GM12865 (cell line): ENCODE results near the gene BST1.

Experiments
- DNase-seq: peaks from one replicate; pipeline ENCODE4 v3.0.0; 2010; ENCODE audit warnings: low read depth
- H3K4me3 ChIP-seq: 2 replicates; pipeline ENCODE4 v1.5.1; 2011; ENCODE audit warnings: mild to moderate bottlenecking, low read depth, low read length, control low read depth
- TF ChIP-seq, protein P1 (sequence below): IDR thresholded peaks from 2 replicates; pipeline ENCODE4 v1.5.1; 2011; ENCODE audit warnings: low read length, control low read depth, low read depth, inconsistent platforms; ENCODE audit not compliant: insufficient read depth; ENCODE audit errors: missing control alignments

The BST1 gene

DNA sequence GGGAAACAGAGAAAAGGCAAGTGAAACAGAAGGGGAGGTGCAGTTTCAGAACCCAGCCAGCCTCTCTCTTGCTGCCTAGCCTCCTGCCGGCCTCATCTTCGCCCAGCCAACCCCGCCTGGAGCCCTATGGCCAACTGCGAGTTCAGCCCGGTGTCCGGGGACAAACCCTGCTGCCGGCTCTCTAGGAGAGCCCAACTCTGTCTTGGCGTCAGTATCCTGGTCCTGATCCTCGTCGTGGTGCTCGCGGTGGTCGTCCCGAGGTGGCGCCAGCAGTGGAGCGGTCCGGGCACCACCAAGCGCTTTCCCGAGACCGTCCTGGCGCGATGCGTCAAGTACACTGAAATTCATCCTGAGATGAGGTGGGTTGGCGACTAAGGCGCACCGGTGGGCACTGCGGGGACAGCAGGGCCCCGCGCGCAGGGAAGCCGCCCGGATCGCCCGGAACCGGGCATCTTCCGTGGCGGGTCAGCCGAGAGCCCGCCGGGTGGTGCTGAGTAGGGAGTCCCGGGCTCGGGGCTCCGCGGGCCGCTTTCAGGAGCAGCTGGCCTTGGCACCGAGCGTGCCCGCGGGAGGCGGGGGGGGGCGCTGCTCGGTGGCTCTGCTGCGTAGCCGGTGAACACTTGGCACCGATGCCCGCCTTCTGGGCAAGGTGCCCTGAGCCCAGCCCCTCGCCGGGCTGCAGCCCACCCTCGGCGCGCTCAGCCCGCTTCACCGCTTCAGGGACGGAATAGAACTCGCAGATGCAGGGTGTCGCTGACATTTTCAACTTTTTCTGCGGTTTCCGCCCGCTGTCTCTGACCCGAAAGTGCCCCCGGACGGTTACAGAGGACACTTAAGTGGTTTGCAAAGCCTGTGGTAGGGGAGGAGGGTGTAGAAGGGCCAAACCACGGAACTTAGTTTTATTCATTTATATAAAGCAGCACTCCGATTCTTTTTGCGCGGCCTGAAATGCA is 75.7 kb downstream of the BST1 start, which contains the start of gene CD38:
Gene CD38, plus strand, starts transcription at position 40 of the 953 bp plus-strand sequence. Its CDS starts 87 bp downstream, at position 127.
- TF ChIP-seq, protein P1, sequence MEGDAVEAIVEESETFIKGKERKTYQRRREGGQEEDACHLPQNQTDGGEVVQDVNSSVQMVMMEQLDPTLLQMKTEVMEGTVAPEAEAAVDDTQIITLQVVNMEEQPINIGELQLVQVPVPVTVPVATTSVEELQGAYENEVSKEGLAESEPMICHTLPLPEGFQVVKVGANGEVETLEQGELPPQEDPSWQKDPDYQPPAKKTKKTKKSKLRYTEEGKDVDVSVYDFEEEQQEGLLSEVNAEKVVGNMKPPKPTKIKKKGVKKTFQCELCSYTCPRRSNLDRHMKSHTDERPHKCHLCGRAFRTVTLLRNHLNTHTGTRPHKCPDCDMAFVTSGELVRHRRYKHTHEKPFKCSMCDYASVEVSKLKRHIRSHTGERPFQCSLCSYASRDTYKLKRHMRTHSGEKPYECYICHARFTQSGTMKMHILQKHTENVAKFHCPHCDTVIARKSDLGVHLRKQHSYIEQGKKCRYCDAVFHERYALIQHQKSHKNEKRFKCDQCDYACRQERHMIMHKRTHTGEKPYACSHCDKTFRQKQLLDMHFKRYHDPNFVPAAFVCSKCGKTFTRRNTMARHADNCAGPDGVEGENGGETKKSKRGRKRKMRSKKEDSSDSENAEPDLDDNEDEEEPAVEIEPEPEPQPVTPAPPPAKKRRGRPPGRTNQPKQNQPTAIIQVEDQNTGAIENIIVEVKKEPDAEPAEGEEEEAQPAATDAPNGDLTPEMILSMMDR, result no peak
- H3K4me3 ChIP-seq, result peak within 1 kb of the TSS; percentile 76
- peak; percentile 88 for DNase-seq

- H3K4me3 ChIP-seq, result peak overlapping the region; percentile 76
- DNase-seq, result no peak
- TF ChIP-seq, protein P1, result no peak
Observed at GRCh38 chr4:15779306-15779705, 76.4 kb downstream of the BST1 start.

DNA sequence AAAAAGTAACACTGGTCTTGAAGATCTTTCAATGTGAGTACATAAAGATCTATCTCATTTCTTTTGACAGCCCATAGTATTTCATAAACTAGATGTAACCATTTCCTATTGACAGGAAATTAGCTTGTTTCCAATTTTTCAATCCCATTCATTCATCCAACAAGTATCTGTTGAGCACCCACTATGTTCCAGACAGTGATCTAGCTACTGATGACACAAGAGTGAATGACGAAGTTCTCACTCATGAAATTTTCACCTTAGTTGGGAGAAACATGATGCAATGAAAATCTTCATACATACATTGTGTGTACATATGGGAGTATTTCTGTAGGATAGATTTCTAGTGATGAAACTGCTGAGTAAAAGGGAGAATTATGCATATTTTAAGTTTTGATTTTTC is 76.9 kb downstream of the BST1 start:
- no peak for DNase-seq
- peak overlapping the region; percentile 76 for H3K4me3 ChIP-seq
- TF ChIP-seq, protein P1, result no peak

- peak; percentile 62 for DNase-seq
- TF ChIP-seq, protein P1, result no peak
- no peak overlapping the region for H3K4me3 ChIP-seq
Observed at GRCh38 chr4:15781427-15782095, 78.7 kb downstream of the BST1 start.
